Amygdala (tissue), 56 donors: Measurements from ENCODE around the gene SLC9A9.
A peak's percentile ranks its signal among the peaks of the same experiment; 100 is the strongest.
"Not testable (repeated sequence)": the region's sequence is repeated elsewhere in the genome, so short reads cannot be mapped to it uniquely, and the experiment has no call there.

ENCODE experiments used
- DNase-seq, 56 donors: peaks; one replicate each; lab custom pipeline; 2025; lab: John Stamatoyannopoulos, UW

The SLC9A9 gene

GRCh38 chr3:143847787-143848631 lies at the start of gene SLC9A9:
TSS of gene SLC9A9 (minus strand) at chr3:143848468. CDS start at chr3:143848322, 146 bp downstream.
- peak in 47 of 56 donors; percentile 10 to 78 (median 47) for DNase-seq

DNA sequence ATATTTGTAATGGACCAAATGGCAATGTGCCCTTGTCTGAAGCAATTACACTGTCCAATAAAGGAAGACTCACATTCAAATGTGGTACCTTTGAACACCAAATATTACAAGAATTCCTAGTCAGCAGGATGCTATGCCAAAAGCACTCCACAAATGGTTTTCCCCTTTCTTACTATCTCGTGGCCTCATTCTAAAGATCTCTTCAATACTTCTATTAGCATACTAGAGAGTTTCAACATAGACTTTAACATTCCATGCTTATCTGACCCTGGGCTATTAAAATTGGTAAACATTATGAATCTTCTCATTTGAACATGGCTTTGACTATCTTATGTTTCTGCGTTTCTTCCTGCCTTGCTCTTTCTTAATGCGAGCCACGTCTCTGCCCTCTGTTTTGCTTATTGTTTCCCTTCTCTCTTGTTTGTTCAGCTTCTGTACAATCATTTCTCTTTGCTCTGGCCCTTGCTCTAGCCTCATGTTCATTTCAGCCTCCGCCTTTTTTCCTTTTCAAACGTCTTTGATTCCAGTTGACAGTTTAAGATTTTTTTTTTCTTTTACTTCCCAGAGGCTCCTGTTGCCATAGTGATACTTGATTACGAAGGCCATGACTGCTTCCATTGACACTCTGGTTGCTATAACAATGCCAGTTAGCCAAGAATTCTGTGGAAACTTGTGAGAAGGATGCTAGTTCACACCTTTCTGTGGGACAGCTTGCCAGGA lies 49.5 kb upstream of the SLC9A9 start:
- peak in 5 of 56 donors; percentile 4 to 45 (median 26) for DNase-seq

DNA sequence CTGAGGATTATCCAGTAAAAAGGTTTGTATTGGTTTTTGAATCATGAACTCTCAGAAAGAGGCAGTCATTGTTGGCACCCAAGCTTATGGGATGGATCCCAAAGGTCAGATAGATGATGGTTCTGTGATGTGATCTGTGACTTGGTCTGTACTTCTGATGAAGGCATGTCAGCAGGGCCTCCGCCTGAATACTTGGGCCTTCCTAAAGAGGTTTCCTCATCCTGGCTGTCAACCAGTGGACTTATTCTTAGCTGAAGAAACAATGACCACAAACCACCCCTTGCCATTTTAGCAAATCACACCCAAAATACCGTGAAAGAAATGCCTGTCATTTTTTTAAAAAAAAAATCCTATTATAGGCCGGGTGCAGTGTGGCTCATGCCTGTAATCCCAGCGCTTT lies 48.2 kb upstream of the SLC9A9 start:
- DNase-seq, result no peak

DNA sequence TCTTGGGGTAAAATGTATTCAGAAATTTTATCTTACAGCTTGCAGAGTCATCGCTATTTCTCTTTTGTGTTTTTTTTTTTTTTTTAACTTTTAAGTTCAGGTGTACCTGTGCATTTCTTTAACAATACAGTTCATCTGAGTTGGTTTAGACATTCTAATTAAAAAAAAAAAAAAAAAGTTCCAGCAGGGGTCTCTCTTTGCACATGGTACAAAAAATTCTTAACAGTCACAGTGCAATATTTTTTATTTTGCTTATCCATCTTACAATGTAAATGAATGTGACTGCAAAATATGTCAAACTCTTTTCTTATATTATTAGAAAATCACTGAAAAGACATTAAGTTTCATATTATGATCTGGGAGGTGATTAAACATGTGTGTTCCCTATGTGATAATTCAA lies 47.5 kb upstream of the SLC9A9 start:
- DNase-seq, result no peak

DNA sequence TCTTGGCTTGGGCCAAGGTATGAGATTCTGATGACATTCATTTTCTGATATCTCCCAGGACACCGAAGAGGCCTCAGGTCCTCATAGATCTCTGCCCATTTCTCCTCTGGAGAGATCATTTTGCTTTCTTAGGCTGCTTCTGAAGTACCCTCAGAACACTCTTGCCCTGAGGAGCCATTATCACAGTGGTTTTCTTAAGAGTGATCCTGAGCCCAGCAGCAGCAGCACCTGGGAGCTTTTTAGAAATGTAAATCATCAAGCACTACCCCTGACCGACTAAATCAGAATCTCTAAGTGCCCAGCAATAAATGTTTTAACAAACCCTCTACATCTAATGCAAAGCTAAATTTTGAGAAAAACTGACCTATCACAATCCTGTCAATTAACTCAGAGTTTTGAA lies 40.6 kb upstream of the SLC9A9 start:
- no peak for DNase-seq

GRCh38 chr3:143888166-143888565 lies 39.9 kb upstream of the SLC9A9 start:
- no peak for DNase-seq

DNA sequence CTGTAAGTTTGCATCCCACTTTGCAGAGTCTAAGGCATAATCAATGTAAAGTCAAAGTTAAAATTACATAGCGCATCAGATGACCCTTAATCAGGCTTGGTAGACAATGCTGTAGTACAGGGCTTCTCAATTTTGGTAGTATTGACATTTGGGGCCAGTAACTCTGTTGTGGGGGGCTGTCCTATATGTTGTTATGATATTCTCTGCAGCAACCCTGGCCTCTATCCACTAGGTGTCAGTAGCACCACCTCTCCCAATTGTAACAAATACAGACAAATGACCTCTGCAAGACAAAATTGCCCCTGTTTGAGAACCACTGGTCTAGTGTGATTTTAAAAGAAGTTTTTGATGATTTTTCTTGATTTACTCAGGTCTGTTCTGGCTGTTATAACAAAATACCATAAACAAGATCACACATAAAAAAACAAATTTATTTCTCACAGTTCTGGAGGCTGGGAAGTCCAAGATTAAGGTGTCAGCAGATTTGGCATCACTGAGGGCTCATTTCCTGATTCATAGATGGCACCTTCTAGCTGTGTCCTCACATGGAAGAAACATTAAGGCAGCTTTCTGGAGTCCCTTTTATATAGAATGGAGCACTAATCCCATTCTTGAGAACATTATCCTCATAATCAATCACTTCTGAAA lies 37.6 kb upstream of the SLC9A9 start:
- DNase-seq, result peak in 3 of 56 donors; percentile 2 to 57 (median 10)

GRCh38 chr3:143884861-143885260 lies 36.6 kb upstream of the SLC9A9 start:
- DNase-seq, result no peak

GRCh38 chr3:143883151-143883550 lies 34.9 kb upstream of the SLC9A9 start:
- DNase-seq, result no peak

DNA sequence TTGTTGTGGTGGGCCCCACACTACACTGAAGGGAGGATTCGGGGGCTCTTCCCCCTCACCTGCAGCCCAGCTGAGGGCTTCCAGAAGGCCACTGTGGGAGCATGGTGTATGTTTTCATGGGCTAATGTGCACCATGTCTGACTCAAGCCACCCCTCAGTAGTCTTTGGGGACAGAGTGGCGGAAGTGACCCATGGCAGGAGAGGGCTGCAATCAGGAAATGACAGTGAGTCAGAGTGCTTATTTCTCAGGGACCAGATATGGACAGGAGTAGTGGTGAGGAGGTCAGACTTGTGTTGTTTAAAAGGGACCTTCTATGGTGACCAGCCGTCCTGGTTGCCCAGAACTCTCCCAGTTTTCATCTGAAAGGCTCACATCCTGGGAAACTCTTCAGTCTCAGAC lies 32.8 kb upstream of the SLC9A9 start:
- DNase-seq, result no peak

GRCh38 chr3:143875546-143875945 lies 27.3 kb upstream of the SLC9A9 start:
- no peak for DNase-seq

GRCh38 chr3:143873553-143873952 lies 25.3 kb upstream of the SLC9A9 start:
- DNase-seq, result not testable (repeated sequence)

DNA sequence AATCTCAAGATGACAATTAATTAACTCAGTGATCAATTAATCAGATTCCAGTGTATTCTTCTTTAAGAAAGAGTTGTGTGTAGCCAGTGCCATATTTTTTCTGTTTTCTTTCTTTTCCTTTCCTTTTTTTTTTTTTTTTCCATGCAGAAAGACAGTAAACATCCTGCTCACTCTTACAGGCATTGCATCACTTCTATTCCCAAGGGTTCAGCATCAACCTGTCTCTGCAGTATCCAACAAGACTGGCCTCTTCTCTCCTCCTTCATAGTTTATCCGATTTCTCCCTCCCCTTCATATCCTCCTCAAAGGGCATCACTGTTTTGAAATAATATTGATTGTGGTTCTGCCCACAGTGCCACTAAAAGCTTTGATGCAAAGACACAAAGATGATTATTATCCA lies 17.0 kb upstream of the SLC9A9 start:
- DNase-seq, result no peak

DNA sequence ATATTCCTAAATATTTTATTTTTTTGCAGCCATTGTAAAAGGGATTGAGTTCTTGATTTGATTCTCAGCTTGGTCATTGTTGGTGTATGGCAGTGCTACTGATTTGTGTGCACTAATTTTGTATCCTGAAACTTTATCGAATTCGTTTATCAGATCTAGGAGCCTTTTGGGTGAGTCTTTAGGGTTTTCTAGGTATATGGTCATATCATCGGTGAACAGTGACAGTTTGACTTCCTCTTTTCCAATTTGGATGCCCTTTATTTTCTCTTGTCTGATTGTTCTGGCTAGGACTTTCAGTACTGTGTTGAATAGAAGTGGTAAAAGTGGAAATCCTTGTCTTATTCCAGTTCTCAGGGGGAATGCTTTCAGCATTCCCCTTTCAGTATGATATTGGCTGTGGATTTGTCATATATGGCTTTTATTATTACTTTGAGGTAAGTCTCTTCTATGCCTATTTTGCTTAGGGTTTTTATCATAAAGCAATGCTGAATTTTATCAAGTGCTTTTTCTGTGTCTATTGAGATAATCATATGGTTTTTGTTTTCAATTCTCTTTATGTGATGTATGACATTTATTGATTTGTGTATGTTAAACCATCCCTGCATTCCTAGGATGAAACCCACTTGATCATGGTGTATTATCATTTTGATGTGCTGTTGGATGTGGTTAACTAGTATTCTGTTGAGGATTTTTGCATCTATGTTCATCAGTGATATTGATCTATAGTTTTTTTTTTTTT lies 11.4 kb upstream of the SLC9A9 start:
- DNase-seq, result no peak

- no peak for DNase-seq
These were observed 8.1 kb upstream of the SLC9A9 start for GRCh38 chr3:143856252-143856970.

DNA sequence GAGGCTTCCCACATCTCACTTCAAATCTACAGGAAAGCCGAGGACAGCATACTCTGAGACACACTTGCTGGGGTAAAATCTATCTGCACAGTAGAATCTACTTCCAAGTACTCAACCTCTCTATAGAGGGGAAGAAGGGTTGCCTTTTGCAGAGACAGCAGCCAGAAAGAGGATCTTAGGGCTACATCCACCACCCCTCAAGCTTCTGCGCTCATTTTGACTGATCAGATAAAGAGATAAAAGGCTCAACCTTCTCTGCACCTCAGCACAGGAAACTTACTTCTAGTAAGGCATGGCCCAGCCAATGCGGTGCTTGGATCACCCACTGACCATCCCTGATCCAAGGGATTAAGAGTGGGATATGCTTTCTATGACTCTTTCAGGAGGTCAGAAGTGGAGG lies 6.9 kb upstream of the SLC9A9 start:
- DNase-seq, result no peak

GRCh38 chr3:143851331-143852017 lies 3.2 kb upstream of the SLC9A9 start:
- DNase-seq, result no peak

GRCh38 chr3:143850877-143851276 lies 2.6 kb upstream of the SLC9A9 start:
- no peak for DNase-seq

GRCh38 chr3:143849854-143850549 lies 1.7 kb upstream of the SLC9A9 start:
- DNase-seq, result no peak
